Stimulated activated CD8-positive, alpha-beta memory T cell treated with anti-CD3 and anti-CD28 coated beads, Interleukin-15, amount 100 ng/mL, for 48 hours (primary cell): Measurements from ENCODE around the gene ATP11A.
"Not testable (repeated sequence)": the region's sequence is repeated elsewhere in the genome, so short reads cannot be mapped to it uniquely, and the experiment has no call there.

Experiments used
- DNase-seq, 2 donors: peaks; one replicate each; pipeline ENCODE4 v3.0.0-alpha.2; 2020; ENCODE audit warnings: low read depth in 2 of 2

ATP11A gene

DNA sequence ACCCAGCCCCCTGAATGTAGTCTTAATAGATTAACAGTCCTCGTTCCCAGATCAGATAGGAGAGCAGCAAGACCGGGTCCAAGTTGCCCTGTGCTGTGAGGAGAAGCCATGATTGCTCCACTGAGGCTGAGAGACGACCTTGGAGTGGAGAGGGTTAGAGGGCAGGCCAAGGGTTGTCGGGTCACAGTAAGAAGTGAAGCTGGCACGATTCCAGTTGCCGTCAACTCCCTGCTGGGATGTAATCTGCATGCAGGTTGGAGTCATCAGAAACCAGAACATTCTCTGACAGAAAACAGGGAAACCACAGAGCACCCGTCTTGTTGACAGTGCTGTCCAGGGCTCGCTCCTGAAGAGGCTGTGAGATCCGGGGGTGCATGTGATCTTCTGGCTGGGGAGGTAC is 19.0 kb upstream of the ATP11A start:
- DNase-seq = no peak

DNA sequence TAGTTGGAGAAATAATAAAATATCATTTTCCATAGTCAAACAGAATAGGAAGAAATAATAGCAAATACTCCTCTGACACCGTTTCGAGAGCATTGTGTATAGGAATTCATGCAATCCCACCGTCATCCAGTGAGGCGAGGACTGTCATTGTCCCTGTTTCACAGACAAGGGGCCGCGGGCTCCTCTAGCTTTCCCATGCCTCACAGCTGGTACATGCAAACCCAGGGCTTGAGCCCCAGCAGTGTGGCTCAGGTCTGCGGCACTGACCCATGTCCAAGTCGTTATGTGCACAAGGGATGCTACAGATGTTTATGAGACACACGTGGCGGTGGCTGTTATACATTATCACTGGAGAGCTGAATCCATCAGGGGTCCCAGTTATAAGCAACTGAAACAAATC is 18.5 kb upstream of the ATP11A start:
- DNase-seq = no peak

DNA sequence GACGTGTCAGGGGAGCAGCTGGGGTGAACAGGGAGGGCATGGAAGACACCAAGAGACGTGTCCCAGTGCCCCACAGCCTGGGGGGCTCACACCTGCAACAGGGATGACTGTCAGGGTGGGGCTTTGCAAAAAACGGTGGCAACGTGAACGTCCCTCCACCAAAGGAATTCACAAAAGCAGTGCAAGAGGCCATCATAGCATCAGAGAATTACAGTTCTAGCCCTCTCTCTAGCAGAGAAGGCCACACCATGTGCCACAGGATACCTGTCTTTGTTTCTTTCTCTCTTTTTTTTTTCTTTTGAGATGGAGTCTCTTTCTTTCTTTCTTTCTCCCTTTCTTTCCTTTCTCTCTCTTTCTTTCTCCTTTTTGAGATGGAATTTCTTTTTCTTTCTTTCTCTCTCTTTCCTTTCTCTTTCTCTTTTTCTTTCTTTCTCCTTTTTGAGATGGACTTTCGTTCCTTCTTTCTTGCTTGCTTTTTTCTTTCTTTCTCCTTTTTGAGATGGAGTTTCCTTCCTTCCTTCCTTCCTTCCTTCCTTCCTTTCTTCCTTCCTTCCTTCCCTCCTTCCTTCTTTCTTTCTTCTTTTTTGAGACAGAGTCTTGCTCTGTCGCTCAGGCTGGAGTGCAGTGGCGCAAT is 17.1 kb upstream of the ATP11A start:
- DNase-seq = no peak

DNA sequence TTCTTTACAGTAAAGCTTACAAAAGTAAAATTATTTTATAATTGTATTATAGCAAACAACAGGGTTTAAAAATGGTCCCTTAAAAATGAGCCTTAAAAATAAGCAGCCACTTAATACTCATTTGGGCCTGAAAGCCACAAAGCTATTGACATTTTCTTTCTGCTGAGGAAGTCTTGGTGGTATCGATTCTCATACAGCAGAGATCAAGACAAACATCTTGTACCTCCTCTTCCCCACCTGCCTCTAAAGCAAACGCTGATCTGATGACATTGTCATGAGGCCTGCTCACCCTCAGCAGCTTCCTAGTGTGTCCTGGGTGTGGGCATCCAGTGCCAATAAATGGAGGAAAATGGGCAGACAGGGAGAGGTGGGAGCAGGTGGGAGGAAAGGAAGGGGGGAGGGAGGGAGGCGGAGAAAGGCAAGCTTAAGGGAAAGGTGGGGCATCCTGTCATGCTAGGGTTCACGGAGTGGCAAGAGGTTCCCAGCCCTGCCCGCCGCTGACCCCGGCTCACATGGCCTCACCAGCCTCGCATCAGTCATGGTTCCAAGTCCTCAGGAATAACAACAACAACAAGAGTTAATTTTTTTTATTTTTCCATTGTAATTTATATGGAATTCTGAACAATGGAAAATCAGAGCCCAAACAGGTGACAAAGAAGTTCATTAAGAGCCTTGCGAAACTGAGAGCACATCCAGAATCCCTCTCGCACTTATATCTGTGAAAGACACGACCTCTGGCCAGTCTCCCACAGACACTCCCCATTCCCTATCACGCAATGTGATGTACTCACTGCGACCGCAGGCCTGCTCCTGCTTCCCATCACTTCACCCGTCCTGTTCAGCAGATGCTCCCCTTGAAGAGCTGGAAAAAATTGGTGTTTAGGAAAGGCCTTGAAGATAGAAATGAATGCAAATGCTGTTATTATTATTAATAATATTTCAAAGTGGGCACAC is 15.1 kb upstream of the ATP11A start:
- DNase-seq = no peak

DNA sequence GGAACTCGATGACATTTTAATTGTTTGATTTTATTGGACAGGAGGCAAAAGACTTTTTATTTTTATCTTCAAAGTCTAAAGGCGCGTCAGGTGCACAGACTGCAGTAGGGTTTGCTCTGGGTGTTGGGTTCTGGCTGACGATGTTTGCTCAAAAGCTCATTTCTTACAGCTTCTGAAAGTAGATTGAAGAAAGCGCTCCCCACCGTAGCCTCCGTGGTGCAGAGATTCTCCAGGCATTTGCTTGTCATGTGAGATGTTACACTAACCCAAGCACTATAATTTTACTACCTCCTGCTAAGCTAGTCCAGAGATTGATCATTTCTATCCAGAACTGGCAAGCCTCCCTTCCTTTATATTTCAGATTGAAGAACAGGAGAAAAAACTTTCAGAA is 14.5 kb upstream of the ATP11A start:
- DNase-seq = no peak

DNA sequence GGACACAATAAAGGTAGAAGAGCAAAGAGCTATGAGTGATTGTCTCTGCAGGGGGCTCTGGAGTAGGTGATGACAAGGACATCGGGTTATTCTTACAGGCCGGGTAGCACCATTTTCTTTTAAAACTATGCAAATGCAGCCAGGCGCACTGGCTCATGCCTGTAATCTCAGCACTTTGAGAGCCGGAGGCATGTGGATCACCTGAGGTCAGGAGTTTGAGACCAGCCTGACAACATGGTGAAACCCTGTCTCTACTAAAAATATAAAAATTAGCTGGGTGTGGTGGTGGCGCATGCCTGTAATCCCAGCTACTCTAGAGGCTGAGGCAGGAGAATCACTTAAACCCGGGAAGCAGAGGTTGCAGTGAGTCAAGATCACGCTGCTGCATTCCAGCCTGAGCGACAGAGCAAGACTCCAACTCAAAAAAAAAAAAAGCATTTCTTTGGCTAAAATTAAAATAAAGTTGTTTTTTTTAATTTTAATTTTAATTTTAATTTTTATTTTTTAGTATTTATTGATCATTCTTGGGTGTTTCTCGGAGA is 12.3 kb upstream of the ATP11A start:
- DNase-seq = not testable (repeated sequence)

DNA sequence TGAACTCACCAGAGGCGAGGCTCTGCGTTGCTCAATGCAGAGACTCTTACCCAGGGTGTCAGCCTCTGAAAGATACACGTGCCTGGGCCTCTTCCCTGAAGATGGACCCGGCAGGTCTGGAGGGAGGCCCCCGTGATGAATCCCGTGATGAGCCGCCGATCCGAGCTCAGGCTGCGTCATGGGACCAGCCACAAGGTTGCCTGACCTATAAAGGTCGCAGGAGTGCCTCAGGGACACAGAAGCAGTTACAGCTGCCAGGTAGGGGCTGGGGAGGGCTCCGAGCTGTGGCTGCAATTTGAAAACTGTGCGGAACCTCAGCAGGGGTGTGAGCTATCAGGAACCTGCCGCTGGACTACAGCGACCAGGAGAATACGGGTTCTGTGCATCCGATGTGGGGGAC is 10.5 kb upstream of the ATP11A start:
- no peak for DNase-seq

DNA sequence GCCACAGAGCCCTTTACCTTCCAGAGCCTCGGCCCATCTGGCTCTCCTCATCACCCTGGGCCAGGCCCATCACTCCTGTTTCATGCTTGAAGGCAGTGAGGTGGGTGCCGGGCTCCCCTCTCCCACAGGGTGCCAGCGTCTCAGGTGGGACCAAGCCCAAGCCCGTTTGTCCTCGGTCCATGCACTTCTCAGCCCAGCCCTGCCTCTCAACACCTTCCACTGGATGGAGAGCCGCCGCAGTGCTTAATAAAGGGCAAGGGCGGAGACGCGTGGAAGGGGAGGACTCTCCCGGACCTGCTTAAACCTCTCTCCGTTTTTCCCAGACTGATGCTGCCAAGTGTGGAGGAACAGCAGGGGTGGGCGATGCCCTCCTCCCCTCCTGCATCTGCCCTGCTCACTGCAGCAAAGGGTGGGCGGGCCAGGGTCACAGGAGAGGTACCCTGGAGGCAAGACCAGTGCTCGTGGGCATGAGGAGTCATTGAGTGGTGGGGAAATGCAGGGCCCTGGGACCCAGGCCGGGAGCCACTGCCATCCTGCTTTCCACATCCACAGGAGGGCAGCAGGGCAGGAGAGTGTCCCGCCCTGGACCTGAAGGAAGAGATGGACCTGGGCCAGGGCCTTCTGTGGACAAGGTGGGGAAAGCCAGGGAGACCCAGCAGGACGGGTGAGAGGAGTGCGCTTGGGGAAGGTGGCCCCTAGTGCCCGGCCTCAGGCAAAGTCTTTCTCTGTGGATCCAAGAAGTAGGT is 9.7 kb upstream of the ATP11A start:
- no peak for DNase-seq

DNA sequence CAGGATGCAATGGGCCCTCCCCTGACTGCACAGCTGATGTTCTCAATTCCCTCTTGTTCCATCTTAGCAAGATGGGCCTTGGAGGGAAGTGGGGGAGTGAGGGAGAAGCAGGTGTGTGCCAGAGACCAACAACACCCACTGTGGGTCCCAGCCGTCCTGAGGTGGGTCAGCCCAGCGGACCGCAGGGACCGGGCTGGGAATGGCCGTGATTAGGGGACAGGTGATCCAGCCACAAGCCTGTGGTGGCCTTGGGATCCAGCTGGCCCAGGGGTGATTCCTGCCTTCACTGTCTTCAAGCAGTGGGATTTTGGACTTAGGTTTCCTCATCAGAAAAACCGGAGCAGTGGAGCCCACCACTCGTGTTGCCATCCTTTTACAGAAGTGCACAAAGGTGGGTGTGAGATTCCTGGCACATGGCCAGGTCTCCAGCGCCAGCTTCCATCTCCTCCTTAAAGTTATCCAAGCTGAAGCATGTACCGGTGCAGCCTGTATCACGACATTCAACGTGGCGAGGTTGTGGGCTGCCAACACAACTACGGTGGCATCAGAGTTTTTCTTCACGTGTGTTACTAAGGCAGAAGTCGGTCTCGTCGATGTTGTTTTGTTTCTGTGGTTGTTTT is 9.0 kb upstream of the ATP11A start:
- DNase-seq = no peak

DNA sequence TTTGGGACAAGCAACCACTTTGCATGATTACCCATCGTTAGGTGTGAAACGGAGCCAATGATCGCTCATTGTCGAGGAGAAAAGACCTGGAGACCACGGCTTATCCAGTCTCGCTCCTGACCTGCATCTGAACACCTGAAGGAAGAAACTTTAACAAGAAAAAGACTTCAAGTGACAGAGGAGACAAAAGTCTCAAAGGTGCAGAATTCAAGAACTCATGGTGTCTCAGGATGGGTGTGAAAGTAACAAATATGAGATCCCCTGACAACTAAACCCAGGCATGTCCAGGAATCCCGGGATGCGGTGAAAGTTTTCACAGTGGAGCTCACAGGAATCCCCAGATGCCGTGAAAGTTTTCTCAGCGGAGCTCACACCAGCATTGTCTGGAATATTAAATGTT is 6.3 kb upstream of the ATP11A start:
- DNase-seq = no peak

DNA sequence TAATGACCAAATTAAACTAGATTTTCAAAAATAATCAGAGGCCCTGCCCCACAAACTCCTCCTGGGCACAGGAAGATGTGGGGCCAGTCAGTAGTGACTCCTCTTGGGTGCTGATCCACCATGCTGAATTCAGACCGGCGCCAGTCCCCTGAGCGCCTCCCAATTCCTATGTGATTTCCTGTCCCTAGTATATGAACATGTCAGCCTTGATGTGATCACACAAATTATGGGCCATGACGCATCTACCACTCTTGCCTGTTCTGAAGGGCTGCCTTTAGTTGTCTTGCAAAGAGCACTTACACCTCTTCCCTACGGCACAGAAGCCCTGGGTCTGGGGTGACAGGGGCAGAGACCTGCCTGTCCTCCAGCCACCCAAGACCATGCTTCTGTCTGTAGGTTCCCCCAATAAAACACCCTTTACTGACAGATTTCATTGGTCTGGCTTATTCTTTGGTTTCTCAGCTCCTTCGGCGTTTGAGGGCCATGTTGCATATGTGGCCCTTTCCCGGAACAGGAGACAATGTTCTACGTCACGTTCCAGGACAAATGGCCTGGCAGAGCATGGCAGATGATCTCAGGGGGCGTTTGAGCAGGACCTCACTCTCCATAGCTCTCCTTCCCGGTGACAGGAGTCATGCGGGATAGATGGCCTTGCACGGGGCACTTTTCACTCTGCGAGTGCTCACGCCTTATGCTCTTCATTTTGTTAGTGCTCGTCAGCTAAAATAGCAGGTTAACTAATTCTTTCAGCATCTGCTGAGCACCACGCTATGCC is 5.6 kb upstream of the ATP11A start:
- DNase-seq = no peak

DNA sequence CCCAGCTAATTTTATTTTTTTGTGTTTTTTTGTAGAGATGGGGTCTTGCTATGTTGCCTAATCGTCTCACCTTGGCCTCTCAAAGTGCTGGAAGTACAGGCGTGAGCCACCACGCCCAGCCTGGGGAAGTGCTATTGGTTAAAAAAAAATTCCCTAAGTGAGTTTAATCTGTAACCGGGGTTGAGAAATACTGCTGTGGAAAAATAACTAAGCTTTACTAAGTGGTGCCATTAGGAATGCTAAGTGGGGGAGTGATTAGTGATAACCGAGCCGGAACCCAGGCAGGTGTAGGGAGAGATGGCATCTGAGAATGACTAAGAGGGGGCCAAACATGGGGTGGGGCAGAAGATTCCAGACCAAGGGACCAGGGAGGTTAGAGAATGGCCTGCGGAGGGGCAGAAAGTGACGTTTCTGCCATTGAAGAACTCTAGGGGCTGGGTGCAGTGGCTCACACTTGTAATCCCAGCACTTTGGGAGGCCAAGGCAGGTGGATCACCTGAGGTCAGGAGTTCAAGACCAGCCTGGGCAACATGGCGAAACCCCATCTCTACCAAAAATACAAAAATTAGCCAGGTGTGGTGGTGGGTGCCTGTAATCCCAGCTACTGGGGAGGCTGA is 4.5 kb upstream of the ATP11A start:
- DNase-seq = not testable (repeated sequence)

DNA sequence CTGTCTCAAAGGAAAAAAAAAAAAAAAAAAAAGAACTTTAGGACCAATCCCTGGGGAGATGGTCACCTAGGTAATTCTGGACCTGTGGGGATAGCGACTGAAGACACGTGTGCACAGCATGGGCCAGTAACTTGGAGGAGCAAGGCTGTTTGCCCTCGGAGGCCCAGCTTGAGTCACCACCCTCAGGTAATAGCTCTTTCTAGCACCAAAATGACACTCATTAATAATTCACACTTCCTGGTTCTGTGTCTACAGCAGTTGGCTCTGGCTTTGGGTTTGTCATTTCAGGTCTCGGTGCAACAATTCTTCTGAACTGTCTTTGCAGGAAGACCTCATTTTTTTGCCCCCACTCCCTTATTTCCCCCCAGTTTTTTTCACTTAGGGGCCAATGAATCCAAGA is 3.9 kb upstream of the ATP11A start:
- DNase-seq = no peak

DNA sequence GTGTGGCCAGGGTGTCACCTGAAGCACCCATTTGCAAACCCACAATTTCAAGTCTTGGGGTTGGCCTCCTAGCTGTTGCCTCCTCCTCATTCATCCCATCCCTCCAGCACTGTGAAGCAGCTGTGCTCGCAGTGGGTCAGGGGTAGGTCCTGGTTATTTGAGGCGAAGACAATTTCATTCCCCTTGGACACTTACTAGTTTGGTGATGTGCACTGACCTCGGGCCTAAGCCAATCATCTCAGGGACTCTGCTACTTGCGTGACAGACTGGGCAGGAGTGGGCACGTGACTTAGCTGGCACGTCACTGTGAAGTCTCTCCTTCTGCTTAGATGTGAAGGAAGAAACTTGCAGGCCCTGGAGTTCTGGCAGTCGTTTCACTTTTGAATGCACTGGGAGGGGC is 3.5 kb upstream of the ATP11A start:
- no peak for DNase-seq

DNA sequence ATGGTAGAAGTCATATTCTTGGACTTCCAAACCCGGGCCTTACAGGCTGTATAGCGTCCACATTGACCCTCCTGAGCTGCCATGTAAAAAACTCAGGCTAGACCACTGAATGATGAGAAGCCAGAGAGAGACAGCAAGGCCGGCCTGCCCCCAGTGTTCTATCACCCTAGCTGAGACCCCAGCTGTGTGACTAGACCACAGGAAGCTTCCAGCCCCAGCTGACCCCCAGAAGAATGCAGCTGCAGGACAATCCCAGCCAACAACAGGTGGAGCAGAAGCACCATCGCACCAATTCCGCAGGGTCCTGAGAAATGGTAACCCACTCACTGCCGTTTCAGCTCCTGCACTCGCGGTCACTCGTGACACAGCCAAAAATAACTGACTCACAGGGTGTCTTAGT is 2.9 kb upstream of the ATP11A start:
- no peak for DNase-seq

DNA sequence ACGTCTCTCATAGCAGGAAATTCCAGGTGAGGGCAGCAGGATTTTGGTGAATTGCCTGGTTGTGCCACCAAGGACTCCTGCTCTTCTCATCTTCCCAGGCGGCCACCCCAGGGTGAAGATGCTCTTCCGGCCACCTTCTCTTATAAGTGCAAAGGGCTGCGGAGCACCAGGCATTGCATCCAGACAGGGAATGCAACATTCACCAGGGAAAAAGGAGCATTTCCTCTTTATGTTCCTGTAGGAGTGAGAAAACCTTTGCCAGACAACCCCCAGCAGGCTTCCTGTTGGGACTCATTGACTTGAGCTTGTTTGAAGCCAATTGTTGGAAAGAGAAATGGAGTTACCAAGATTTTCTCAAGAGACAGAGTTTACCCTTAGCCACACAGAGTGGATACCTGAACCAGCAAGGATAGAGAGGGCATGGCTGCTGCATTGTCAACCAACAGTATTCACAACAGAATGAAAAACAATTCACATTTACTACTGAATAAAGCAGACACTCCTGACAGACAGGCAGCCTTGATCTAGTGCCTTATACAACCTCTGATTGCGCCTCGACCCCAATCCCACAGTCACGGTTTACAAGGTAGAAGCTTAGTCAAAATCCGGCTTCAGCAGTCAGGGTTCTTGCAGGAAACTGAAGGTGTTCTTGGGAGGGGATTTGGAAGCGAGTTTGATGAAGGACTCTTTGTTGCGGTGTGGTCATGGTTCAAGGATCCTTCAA is 1.8 kb upstream of the ATP11A start:
- DNase-seq = no peak

DNA sequence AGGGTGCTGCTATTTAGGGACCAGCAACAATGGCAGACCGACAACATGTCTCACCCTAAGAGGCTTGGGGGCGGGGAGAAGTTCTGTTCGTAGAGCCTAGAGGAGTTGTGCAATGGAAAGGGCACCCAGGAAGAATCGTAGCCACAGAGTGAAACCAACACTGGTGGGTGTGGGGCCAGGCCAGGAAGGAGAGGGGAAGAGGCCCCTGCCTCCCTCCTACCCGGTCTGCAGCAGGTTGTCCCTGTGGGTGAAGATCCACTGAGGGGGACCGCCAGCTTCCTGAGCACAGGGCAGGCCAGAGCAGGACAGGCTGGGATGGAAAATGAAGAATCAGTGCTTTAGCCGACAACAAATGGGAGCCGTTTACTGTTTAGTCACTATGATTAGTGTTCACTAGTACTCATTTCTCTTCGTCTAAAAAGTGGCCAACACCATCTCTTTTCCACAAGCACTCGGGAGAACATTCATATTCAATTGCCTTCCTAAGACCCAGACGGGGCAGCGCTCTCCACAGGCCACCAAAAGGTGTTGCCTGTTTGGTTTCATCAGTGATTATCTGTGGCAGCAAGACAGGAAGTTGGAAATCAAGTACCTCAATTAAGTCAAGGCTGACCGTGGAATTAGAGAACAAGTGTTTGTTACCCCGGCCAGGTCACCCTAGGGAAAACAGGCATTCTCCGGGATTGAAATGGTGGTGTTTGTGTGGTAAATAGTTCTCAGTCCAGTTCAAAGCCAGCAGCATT is 1.1 kb upstream of the ATP11A start:
- DNase-seq = peak; percentile 50 to 58

DNA sequence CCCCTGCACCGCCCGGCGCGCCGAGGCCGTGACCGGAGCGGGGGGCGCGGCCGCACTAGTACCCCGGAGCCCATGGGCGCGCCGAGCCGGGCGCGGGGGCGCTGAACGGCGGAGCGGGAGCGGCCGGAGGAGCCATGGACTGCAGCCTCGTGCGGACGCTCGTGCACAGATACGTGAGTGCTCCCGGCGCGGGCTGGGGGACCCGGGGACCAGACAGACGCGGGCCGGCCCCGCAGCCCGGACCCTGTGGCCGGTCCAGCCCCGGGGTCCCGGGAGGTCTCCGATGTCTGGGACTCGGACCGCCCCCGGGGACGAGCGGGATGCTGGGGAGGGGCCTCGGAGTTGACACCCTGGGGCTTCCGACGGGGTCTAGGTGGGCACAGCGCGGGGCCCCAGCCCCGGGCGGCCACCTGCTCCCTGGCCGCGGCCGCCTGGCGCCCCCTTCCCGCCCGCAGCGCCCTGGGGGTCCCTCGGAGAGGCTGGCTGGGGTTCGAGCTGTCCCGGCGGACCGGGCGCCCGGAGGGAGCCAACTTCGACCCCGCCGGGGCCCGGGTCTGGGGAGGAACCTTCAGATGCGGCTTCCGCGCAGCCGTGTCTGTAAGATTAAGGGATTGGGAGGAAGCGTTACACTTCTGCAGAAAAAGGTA is 568 bp downstream of the ATP11A start:
- DNase-seq = no peak

DNA sequence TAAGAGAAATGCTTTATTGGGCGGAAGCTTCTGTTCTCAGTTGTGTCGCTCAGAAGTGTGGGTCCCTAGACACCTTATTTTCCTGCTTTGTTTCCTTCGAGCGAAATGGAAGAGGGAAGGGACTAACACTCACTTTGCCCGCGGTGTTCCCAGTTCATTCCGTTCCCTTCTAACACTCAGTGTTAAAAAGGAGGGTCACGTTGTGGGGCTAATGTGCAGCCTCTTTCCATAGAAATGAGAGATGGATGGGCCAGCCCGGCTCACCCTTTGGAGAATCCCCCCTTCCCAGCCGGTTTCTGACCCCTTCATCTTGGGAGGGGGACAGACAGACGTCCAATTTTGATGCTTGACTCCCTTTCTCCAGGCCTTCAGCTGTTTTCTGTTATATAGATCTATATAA is 2.3 kb downstream of the ATP11A start:
- DNase-seq = no peak
